Activated T-helper 17 cell treated with anti-CD3 and anti-CD28 coated beads, Interleukin-2, amount 50 U/mL, for 72 hours (primary cell): ENCODE measurements around the gene SMARCA4. TPM values are rescaled to one million over a fixed set of nuclear protein-coding genes. Genes with fewer than 3 reads are reported as not detected.
"Not testable (repeated sequence)": the region's sequence is repeated elsewhere in the genome, so short reads cannot be mapped to it uniquely, and the experiment has no call there.

Experiments used
- ATAC-seq: fragments of 150-1000 bp; cut with Tn5 transposase; replicated peaks from 2 replicates; pipeline ENCODE4 v1.10.0; 2021; ENCODE audit warnings: mild to moderate bottlenecking, moderate library complexity
- H3K27ac Mint-ChIP-seq: one replicate; pipeline ENCODE4 v1.8.0; 2022; ENCODE audit warnings: mixed read lengths
- H3K27me3 Mint-ChIP-seq: one replicate; pipeline ENCODE4 v1.8.0; 2022; ENCODE audit warnings: mixed read lengths
- H3K36me3 Mint-ChIP-seq: one replicate; pipeline ENCODE4 v1.8.0; 2022; ENCODE audit warnings: low read depth, mild to moderate bottlenecking, mixed read lengths
- H3K4me1 Mint-ChIP-seq: one replicate; pipeline ENCODE4 v1.8.0; 2022; ENCODE audit warnings: mixed read lengths
- H3K4me3 Mint-ChIP-seq: one replicate; pipeline ENCODE4 v1.8.0; 2022; ENCODE audit warnings: mild to moderate bottlenecking, mixed read lengths
- H3K9me3 Mint-ChIP-seq: one replicate; pipeline ENCODE4 v1.8.0; 2022; ENCODE audit warnings: mixed read lengths
- total RNA-seq, 2 donors: library from RNA; stranded (reverse); gene quantifications; one replicate each; pipeline ENCODE4 v1.2.3, GENCODE V29; 2022

Gene SMARCA4
- total RNA-seq, 2 donors from 2014 or later = 71.5 to 119 TPM

DNA sequence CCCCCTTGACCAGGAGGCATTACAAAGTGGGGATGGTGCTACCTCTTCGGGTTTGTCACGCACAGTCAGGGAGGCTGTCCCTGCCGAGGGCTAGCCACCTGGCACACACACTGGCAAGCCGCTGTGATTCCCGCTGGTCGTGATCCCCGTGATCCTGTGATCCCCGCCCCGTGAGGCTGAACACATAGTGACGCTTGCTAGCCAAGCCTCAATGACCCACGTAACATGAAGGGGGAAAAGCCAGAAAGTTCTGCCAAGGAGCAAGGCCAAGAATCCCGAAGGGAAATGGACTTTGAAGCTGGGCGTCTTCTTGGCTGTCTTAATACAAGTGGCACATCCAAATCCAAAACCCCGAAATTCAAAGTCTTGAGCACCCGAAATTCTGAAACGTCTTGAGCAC lies 142.1 kb downstream of the SMARCA4 start:
- Mint-ChIP-seq H3K27ac (no peak overlapping the region), H3K36me3 (peaks cover 100% of the 10 kb centered on the region), H3K4me1 (no peaks in the 10 kb centered on the region), H3K9me3 (no peaks in the 10 kb centered on the region), H3K4me3 (no peak overlapping the region), H3K27me3 (no peaks in the 10 kb centered on the region)
- ATAC-seq = no peak

DNA sequence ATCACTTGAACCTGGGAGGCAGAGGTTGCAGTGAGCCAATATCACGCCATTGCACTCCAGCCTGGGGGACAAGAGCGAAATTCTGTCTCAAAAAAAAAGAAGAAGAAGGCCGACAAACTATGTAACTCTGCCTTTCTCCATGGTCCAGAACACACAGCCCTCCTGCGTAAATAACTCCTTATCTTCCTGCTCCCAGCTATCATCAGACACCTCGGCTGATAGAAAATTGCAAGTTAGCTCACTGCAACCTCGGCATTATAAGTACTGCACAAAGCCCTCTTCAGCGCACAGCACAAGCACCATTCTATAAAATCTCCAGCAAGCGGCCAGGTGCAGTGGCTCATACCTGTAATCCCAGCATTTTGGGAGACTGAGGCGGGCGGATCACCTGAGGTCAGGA lies 142.8 kb downstream of the SMARCA4 start:
- not testable (repeated sequence) for H3K9me3 Mint-ChIP-seq, H3K4me3 Mint-ChIP-seq, H3K27me3 Mint-ChIP-seq, H3K27ac Mint-ChIP-seq, ATAC-seq, H3K4me1 Mint-ChIP-seq
- H3K36me3 Mint-ChIP-seq = peaks cover 100% of the 10 kb centered on the region

DNA sequence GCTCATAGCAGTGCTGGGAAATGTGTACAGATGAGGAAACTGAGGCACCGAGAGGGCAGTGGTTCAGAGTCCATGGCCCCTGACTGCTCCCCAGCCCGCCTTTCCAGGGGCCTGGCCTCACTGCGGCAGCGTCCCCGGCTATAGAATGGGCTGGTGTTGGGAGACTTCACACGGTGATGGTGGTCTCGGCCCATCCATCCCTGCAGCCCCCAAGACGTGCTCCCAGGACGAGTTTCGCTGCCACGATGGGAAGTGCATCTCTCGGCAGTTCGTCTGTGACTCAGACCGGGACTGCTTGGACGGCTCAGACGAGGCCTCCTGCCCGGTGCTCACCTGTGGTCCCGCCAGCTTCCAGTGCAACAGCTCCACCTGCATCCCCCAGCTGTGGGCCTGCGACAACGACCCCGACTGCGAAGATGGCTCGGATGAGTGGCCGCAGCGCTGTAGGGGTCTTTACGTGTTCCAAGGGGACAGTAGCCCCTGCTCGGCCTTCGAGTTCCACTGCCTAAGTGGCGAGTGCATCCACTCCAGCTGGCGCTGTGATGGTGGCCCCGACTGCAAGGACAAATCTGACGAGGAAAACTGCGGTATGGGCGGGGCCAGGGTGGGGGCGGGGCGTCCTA lies 144.3 kb downstream of the SMARCA4 start:
- peaks cover 100% of the 10 kb centered on the region for H3K36me3 Mint-ChIP-seq
- no peak for ATAC-seq
- no peak overlapping the region for H3K4me3 Mint-ChIP-seq

DNA sequence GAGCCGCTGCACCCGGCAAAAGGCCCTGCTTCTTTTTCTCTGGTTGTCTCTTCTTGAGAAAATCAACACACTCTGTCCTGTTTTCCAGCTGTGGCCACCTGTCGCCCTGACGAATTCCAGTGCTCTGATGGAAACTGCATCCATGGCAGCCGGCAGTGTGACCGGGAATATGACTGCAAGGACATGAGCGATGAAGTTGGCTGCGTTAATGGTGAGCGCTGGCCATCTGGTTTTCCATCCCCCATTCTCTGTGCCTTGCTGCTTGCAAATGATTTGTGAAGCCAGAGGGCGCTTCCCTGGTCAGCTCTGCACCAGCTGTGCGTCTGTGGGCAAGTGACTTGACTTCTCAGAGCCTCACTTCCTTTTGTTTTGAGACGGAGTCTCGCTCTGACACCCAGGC lies 145.6 kb downstream of the SMARCA4 start:
- H3K9me3 Mint-ChIP-seq = no peaks in the 10 kb centered on the region
- H3K4me1 Mint-ChIP-seq = no peaks in the 10 kb centered on the region
- no peak overlapping the region for H3K27ac Mint-ChIP-seq
- no peak overlapping the region for H3K4me3 Mint-ChIP-seq
- no peaks in the 10 kb centered on the region for H3K27me3 Mint-ChIP-seq
- ATAC-seq = no peak
- H3K36me3 Mint-ChIP-seq = peaks cover 100% of the 10 kb centered on the region

More for the DNA sequence above, 144.3 kb downstream of the SMARCA4 start:
- no peak overlapping the region for H3K27ac Mint-ChIP-seq
- no peaks in the 10 kb centered on the region for H3K9me3 Mint-ChIP-seq
- no peaks in the 10 kb centered on the region for H3K4me1 Mint-ChIP-seq
- no peaks in the 10 kb centered on the region for H3K27me3 Mint-ChIP-seq

DNA sequence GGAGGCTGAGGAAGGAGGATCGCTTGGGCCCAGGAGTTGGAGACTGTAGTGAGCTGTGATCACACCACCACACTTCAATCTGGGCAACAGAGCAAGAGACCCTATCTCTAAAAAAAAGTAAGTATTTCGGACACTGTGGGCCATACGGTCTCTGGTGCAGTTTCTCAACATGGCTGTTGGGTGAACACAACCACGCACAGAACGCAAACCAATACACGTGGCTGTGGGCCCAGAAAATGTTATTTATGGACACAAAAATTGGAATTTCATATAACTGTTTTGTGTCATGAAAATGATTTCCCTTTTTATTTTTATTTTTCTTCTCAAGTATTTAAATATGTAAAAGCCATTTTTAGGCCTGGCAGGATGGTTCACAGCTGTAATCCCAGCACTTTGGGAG lies 147.9 kb downstream of the SMARCA4 start:
- no peaks in the 10 kb centered on the region for H3K27me3 Mint-ChIP-seq
- H3K4me3 Mint-ChIP-seq = no peak overlapping the region
- H3K9me3 Mint-ChIP-seq = no peaks in the 10 kb centered on the region
- ATAC-seq = no peak
- peaks cover 100% of the 10 kb centered on the region for H3K36me3 Mint-ChIP-seq
- H3K27ac Mint-ChIP-seq = no peak overlapping the region
- H3K4me1 Mint-ChIP-seq = no peaks in the 10 kb centered on the region

DNA sequence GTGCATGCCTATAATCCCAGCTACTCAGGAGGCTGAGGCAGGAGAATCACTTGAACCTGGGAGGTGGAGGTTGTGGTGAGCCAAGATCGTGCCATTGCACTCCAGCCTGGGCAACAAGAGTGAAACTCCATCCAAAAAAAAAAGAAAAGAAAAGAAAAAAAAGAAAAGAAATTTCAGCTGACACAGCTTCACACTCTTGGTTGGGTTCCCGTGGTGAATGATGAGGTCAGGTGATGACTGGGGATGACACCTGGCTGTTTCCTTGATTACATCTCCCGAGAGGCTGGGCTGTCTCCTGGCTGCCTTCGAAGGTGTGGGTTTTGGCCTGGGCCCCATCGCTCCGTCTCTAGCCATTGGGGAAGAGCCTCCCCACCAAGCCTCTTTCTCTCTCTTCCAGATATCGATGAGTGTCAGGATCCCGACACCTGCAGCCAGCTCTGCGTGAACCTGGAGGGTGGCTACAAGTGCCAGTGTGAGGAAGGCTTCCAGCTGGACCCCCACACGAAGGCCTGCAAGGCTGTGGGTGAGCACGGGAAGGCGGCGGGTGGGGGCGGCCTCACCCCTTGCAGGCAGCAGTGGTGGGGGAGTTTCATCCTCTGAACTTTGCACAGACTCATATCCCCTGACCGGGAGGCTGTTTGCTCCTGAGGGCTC lies 150.4 kb downstream of the SMARCA4 start:
- no peak overlapping the region for H3K4me3 Mint-ChIP-seq
- H3K36me3 Mint-ChIP-seq = peaks cover 100% of the 10 kb centered on the region
- no peak for ATAC-seq
- no peaks in the 10 kb centered on the region for H3K9me3 Mint-ChIP-seq
- H3K27me3 Mint-ChIP-seq = no peaks in the 10 kb centered on the region
- H3K27ac Mint-ChIP-seq = no peak overlapping the region
- no peaks in the 10 kb centered on the region for H3K4me1 Mint-ChIP-seq

DNA sequence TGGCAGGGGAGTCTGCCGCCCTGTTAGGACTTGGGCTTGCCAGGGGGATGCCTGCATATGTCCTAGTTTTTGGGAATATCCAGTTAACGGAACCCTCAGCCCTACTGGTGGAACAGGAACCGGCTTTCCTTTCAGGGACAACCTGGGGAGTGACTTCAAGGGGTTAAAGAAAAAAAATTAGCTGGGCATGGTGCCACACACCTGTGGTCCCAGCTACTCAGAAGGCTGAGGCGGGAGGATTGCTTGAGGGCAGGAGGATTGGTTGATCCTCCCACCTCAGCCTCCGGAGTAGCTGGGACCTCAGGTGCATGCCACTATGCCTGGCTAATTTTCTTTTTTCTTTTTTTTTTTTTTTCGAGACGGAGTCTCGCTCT lies 150.9 kb downstream of the SMARCA4 start:
- H3K27me3 Mint-ChIP-seq = no peaks in the 10 kb centered on the region
- H3K4me1 Mint-ChIP-seq = no peaks in the 10 kb centered on the region
- no peaks in the 10 kb centered on the region for H3K9me3 Mint-ChIP-seq
- H3K4me3 Mint-ChIP-seq = no peak overlapping the region
- no peak for ATAC-seq
- H3K27ac Mint-ChIP-seq = no peak overlapping the region
- H3K36me3 Mint-ChIP-seq = peaks cover 100% of the 10 kb centered on the region

Other genes starting within 250 kb of the SMARCA4 start
- gene DNM2, start 243.0 kb upstream of the SMARCA4 start, total RNA-seq = 100 to 1,000 TPM; 185 to 209 TPM
- 10 to 100 TPM; 17.6 to 20.2 TPM for gene TMED1, start 124.8 kb upstream of the SMARCA4 start, total RNA-seq
- 1 to 10 TPM in 1 of 2 donors, under 1 TPM in 1; 0.48 to 1.7 TPM for gene C19orf38, start 112.6 kb upstream of the SMARCA4 start, total RNA-seq
- gene CARM1, start 89.5 kb upstream of the SMARCA4 start, total RNA-seq = 10 to 100 TPM; 32.7 to 62.1 TPM
- gene YIPF2, start 32.4 kb upstream of the SMARCA4 start, total RNA-seq = 10 to 100 TPM; 28.4 to 29.6 TPM
- 10 to 100 TPM; 20.7 to 21.4 TPM for gene TIMM29, start 32.2 kb upstream of the SMARCA4 start, total RNA-seq
- gene LDLR, start 128.4 kb downstream of the SMARCA4 start, total RNA-seq = 10 to 100 TPM; 63.8 to 83.5 TPM
- 10 to 100 TPM; 44.3 to 53.9 TPM for gene SPC24, start 194.8 kb downstream of the SMARCA4 start, total RNA-seq
- 1 to 10 TPM; 3.5 to 3.6 TPM for gene KANK2, start 236.5 kb downstream of the SMARCA4 start, total RNA-seq